Measurements from ENCODE around the gene DOK7. TPM values are rescaled to one million over a fixed set of nuclear protein-coding genes. Genes with fewer than 3 reads are reported as not detected.

The DOK7 gene
- total RNA-seq, 3 donors from 2014 or later: 1.3 to 3.5 TPM; not detected in 1

DNA sequence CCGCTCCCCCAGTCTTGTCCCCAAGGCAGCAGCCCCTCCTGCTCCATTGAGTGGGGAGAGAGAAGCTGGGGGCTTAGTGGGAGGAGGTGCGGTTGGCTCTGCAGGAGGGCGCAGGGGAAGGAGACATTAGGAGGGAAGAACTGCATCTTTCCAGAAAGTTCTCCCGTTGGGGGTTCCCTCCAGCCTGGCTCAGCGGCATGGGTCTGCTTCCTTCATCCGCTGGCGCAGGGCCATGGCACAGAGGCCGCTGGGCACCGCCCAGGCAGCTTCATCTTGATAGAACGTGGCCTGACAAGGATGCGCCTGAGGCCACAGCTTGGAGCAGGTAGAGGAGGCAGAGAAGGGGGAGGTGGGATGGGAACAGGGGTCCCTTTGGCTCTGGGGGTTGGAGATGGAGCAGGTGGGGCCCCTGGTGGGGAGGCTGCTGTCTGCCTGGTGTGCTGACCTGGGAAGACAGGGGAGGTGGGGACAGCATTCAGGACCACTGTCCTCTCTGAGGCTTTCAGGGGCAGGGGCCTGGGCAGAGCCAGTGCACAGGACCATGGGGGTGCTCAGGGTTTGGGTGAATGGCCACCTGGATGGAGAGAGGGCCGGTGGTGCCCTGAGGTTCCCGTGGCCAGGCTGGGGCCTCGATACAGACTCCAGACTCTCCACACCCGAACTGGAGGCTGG is 12.1 kb downstream of the DOK7 start:
- no peak for DNase-seq (ENCODE audit: low spot score in 2 of 2)
- H3K4me1 ChIP-seq: no peaks in the 10 kb centered on the region
- H3K27me3 ChIP-seq: peaks cover 0 to 10% of the 10 kb centered on the region in 2 donors
- H3K27ac ChIP-seq: no peak overlapping the region
- intact Hi-C loops (cut with DNase I; ENCODE audit: low total_unique reads): no loop called here
- H3K4me3 ChIP-seq: no peak overlapping the region
- TF ChIP-seq POLR2A (IDR thresholded peaks at IDR 0.05) (no peak), POLR2AphosphoS5 (IDR thresholded peaks at IDR 0.05) (no peak)
- TF ChIP-seq, protein P1, sequence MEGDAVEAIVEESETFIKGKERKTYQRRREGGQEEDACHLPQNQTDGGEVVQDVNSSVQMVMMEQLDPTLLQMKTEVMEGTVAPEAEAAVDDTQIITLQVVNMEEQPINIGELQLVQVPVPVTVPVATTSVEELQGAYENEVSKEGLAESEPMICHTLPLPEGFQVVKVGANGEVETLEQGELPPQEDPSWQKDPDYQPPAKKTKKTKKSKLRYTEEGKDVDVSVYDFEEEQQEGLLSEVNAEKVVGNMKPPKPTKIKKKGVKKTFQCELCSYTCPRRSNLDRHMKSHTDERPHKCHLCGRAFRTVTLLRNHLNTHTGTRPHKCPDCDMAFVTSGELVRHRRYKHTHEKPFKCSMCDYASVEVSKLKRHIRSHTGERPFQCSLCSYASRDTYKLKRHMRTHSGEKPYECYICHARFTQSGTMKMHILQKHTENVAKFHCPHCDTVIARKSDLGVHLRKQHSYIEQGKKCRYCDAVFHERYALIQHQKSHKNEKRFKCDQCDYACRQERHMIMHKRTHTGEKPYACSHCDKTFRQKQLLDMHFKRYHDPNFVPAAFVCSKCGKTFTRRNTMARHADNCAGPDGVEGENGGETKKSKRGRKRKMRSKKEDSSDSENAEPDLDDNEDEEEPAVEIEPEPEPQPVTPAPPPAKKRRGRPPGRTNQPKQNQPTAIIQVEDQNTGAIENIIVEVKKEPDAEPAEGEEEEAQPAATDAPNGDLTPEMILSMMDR (IDR thresholded peaks at IDR 0.05): no peak
- no peaks in the 10 kb centered on the region for H3K9me3 ChIP-seq
- H3K36me3 ChIP-seq: no peaks in the 10 kb centered on the region

DNA sequence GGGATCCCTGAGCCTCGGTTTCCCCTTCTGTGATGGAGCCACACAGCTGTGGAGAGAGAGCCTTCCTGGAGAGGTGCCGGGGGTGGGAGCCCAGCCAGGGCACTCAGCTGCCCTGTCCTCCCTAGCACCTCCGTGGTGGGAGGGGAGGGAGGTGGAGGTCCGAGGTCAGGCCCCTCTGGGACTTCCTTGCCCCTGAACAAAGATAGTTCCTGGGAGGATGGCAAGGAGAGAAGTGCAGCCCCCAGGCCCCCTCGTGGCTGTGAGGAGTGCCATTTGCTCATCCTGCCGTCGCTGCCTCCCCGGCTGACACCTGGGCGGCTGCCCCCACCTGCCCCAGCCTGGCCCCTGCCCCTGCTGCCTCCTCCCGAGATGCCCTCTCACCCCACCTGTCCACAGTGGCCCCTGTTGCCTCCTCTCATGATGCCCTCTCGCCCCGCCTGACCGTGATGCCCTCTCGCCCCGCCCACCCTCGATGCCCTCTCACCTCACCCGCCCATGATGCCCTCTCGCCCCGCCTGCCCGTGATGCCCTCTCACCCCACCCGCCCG is 12.7 kb downstream of the DOK7 start:
- DNase-seq (ENCODE audit: low spot score in 2 of 2): no peak
- peaks cover 0 to 10% of the 10 kb centered on the region in 2 donors for H3K27me3 ChIP-seq

DNA sequence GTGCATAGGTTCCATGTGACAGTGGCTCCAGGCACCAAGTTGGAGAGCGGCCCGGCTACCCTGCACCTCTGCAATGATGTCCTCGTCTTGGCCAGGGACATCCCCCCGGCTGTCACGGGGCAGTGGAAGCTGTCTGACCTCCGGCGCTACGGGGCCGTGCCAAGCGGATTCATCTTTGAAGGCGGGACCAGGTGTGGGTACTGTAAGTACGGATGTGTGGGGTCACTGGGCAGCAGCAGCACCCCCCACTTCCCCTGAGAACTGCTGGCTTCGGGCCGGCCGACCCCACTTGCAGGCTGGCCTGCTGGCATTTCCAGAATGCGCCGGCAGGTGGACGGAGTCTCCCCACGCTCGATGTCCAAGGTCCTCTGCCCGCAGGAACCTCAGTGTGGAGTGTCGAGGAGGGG is 13.2 kb downstream of the DOK7 start:
- no peaks in the 10 kb centered on the region for H3K4me1 ChIP-seq
- peaks cover 0 to 10% of the 10 kb centered on the region in 2 donors for H3K27me3 ChIP-seq
- no peak overlapping the region for H3K27ac ChIP-seq
- intact Hi-C loops (cut with DNase I; ENCODE audit: low total_unique reads): no loop called here
- TF ChIP-seq POLR2A (IDR thresholded peaks at IDR 0.05): no peak
- TF ChIP-seq, protein P1 (IDR thresholded peaks at IDR 0.05): no peak
- TF ChIP-seq POLR2AphosphoS5 (IDR thresholded peaks at IDR 0.05): no peak
- H3K9me3 ChIP-seq: no peaks in the 10 kb centered on the region
- no peak overlapping the region for H3K4me3 ChIP-seq
- H3K36me3 ChIP-seq: no peaks in the 10 kb centered on the region
- no peak for DNase-seq (ENCODE audit: low spot score in 2 of 2)

More for the DNA sequence above, 12.7 kb downstream of the DOK7 start:
- no peaks in the 10 kb centered on the region for H3K9me3 ChIP-seq
- TF ChIP-seq, protein P1 (IDR thresholded peaks at IDR 0.05): no peak
- TF ChIP-seq POLR2AphosphoS5 (IDR thresholded peaks at IDR 0.05) (no peak), POLR2A (IDR thresholded peaks at IDR 0.05) (no peak)
- H3K4me1 ChIP-seq: no peaks in the 10 kb centered on the region
- no peak overlapping the region for H3K27ac ChIP-seq
- H3K4me3 ChIP-seq: no peak overlapping the region
- intact Hi-C loops (cut with DNase I; ENCODE audit: low total_unique reads): no loop called here
- no peaks in the 10 kb centered on the region for H3K36me3 ChIP-seq

DNA sequence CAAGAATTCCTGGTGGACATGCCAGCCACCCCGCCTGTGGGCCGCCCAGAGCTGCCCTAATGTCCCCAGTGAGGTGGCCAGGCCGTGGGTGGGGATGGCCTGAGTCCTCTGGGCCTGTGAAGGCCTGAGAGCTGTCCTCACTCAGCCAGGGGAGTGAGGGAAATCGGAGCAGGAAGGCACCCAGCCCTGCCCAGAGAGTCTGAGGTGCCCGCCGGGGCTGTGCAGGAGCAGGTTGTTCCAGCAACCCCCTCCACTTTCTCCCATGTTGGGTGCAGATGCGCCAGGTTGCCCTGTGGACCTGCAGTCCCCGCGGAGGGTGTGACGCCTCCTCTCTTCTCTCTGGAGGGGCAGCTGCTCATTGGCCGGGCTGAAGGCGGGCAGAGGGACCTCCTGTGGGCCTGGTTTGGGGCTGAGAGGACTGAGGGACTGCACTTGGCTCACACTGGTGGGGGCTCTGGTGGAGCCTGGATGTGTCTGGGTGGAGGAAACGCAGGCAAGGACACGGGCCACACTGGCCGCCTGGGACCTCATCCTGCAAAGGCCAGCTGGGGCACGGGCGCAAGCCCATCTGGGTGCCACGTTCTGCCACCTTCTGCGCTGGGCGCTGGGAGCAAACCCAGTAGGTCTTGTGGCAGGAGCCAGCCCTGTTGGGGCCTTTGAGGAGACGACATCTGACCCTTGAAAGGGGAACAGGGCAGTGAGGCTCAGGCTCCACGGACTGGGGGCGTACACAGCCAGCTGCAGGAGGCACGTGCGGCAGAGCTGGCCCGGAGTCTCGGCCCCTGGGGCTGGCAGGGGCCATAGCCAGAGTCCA is 14.0 kb downstream of the DOK7 start:
- Histone ChIP-seq H3K4me3 (no peak overlapping the region), H3K4me1 (no peaks in the 10 kb centered on the region), H3K36me3 (no peaks in the 10 kb centered on the region), H3K27ac (no peak overlapping the region), H3K9me3 (no peaks in the 10 kb centered on the region), H3K27me3 (peaks cover 0 to 10% of the 10 kb centered on the region in 2 donors)
- no peak for TF ChIP-seq POLR2AphosphoS5 (IDR thresholded peaks at IDR 0.05)
- TF ChIP-seq POLR2A (IDR thresholded peaks at IDR 0.05): no peak
- TF ChIP-seq, protein P1 (IDR thresholded peaks at IDR 0.05): no peak
- no peak for DNase-seq (ENCODE audit: low spot score in 2 of 2)
- intact Hi-C loops (cut with DNase I; ENCODE audit: low total_unique reads): no loop called here

Data from breast epithelium (tissue), 4 donors.